DND-41 (cell line): Measurements from ENCODE around the gene DHX34.

ENCODE experiments used
- EZH2 ChIP-seq: IDR thresholded peaks from 3 replicates; pipeline ENCODE4 v1.6.1; 2012; ENCODE audit warnings: borderline replicate concordance, low read depth, mild to moderate bottlenecking, moderate library complexity, low read length, inconsistent platforms; ENCODE audit not compliant: severe bottlenecking
- TF ChIP-seq, protein P1 (sequence below): IDR thresholded peaks from 2 replicates; pipeline ENCODE4 v1.5.1; 2012; ENCODE audit warnings: borderline replicate concordance, low read length, moderate library complexity, mild to moderate bottlenecking; ENCODE audit not compliant: poor library complexity, severe bottlenecking; ENCODE audit errors: extremely low read depth

DNA sequence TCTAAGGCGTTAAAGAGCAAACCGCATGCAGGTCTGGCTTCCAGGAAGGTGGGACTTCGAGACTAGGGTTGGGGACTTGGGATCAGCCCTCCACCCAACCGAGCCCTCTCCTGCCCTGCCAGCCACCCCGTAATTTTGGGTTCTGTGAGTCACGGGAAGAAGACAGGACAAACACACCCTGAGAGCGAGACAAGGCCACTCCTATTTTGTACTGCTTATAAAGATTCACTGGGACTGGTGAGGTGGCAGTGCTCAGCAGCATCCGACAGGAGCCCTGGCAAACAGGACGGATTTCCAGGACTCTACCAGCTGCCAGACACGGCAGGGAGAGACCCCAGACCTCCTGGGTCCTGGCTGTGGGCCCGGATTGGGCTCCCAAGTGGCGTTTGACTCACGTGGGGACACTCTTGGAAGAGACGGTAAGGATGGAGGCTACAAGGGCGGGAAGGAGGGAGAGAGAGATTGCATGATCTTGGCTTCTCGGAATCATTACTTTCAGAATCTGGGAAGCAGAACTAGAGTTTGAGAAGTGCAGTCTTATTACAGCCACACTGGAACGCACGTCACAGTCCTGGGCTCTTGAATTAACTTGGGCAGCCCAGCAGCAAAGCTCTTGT, 17.1 kb upstream of the DHX34 start, which contains the start of gene C5AR2:
- TF ChIP-seq, protein P1, sequence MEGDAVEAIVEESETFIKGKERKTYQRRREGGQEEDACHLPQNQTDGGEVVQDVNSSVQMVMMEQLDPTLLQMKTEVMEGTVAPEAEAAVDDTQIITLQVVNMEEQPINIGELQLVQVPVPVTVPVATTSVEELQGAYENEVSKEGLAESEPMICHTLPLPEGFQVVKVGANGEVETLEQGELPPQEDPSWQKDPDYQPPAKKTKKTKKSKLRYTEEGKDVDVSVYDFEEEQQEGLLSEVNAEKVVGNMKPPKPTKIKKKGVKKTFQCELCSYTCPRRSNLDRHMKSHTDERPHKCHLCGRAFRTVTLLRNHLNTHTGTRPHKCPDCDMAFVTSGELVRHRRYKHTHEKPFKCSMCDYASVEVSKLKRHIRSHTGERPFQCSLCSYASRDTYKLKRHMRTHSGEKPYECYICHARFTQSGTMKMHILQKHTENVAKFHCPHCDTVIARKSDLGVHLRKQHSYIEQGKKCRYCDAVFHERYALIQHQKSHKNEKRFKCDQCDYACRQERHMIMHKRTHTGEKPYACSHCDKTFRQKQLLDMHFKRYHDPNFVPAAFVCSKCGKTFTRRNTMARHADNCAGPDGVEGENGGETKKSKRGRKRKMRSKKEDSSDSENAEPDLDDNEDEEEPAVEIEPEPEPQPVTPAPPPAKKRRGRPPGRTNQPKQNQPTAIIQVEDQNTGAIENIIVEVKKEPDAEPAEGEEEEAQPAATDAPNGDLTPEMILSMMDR, result no peak
- TF ChIP-seq EZH2, result no peak
